GM19328 (cell line): Measurements from ENCODE around the gene HTR3D.
A peak's percentile ranks its signal among the peaks of the same experiment; 100 is the strongest.
"Not testable (repeated sequence)": the region's sequence is repeated elsewhere in the genome, so short reads cannot be mapped to it uniquely, and the experiment has no call there.

ENCODE experiments used
- ATAC-seq: cut with Tn5 transposase; IDR thresholded peaks from one replicate; pipeline ENCODE4 v1.9.1; 2021; ENCODE audit warnings: mild to moderate bottlenecking, moderate library complexity; ENCODE audit not compliant: unreplicated experiment

HTR3D gene

GRCh38 chr3:184016169-184016570, 15.4 kb upstream of the HTR3D start:
- ATAC-seq = no peak

DNA sequence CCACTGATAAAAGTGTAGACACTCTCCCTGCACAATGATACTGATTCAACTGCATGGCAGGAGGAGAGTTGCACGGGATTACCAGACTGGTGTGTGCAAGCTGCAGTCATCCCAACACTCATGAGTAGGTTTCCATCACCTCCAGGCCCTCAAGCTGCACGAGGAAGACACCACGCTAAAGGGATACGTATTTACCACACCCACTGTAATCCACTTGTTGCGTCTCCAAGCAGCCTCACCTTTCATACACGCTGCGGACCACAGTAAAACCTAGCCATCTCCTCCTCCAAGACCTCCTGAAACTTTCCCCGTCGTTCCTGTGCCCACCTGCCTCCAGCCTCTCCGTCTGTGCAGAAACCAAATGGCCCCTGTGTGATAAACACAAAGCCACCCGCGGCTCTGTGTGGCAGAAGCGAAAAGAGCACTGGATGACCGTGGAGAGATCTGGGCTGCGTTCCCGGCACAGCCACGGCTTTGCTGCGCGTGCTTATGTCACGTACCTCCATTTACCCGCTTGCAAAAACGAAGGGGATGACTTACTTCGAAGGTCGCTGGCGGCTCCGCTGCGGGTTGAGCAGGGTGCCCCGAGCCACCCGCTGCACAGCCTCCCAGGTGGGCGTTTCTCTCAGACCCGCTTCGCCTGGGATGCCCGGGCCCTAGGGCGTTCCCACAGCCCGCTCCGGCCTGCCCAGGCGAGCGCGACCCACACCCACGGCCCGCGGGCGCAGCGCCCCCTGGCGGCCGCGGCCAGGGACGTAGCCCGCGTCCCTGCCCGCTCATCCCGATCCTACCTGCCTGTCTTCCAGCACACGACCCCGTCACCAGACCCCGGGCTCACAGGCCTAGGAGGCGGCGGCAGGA, 14.5 kb upstream of the HTR3D start:
- peak; percentile 62 for ATAC-seq

DNA sequence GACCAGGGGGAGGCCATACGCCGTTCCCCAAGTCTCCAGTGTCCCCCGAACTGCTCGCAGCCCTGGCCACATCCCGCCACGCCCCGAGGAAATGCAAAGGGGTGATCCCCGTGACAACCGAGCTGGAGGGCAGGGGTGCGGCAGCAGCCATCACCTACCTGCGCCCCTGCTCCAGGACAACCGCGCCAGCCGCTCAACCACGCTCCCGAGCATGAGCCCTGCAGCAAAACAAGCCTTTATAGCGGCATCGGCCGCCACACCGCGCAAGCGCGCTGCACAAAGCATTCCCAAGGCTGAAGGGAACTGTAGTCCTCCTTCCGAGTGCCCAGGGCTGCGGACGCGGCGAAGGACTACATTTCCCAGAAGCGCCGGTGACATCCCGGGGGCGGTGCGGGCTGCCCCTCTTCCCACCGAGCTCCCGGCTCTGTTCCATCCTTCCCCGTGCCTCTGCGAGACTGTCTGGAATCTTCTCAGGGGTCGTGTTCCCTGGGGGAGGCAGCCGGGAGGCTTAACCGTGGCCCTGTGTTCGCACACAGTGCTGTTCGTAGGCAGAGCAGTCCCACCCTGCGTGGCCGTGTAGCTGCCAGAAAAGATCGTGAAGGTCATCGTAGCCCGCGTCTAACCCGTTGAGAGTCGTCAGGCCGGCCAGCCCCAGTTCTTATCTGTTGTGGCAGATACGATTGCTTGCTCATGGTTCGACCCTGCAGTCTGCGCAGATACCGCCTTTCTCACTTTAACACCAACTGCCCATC, 13.7 kb upstream of the HTR3D start, which contains the start of gene ABCC5:
TSS of gene ABCC5 (minus strand) at position 213 of the 752 bp plus-strand sequence. CDS start 3,492 bp downstream, outside the sequence.
- ATAC-seq = peak; percentile 93

- no peak for ATAC-seq
Observed at GRCh38 chr3:184018424-184018973, 13.0 kb upstream of the HTR3D start.

DNA sequence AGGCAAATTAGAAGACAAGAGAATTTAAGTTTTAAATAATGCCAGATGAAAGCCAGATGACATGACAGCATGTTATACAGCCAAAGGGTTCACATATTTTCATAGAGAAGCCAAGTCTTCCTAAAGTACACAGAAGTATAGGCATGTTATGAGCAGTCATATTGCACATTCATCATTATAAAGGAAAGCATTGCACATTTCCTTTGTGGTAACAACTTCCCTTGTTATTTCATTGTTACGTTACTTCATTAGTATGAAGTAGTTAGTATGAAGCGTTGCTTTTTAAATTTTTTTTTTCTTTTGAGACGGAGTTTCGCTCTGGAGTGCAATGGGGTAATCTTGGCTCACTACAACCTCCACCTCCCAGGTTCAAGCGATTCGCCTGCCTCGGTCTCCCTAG, 9.2 kb upstream of the HTR3D start:
- no peak for ATAC-seq

- not testable (repeated sequence) for ATAC-seq
Observed at GRCh38 chr3:184025256-184025655, 6.3 kb upstream of the HTR3D start.

DNA sequence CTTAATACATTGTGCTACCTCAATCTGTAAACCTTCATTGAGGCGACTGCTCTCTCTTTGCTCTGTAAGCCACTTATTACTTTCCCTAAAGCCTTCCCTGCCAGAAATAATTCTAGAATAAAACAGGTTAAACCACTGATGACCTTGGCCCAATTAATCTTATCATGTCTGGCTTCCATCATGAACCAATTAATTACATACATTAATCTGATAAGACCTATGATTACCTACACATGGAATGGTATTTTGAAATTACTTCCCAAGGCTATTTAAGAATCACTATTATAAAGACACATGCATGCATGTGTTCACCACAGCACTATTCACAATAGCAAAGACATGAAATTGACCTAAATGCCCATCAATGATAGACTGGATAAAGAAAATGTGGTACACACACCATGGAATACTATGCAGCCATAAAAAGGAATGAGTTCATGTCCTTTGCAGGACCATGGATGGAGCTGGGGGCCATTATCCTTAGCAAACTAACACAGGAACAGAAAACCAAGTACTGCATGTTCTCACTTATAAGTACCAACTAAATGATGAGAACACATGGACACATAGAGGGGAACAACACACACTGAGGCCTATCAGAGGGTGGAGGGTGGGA, 3.2 kb upstream of the HTR3D start:
- not testable (repeated sequence) for ATAC-seq

DNA sequence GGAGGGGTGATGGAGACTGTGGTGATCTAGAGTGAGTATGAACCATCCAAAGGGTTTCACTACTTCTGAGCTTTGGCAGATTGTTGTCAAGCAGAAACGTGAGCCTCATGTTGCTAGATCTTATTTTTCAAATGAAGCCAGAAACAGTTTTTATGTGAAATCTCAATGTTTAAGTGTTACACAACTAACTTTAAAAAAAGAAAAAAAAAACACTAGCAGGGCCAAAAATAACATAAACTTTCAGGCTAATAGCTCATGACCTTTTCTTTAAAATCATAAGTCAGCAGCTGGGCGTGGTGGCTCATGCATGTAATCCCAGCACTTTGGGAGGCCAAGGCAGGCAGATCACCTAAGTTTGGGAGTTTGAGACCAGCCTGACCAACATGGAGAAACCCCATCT, 2.1 kb upstream of the HTR3D start:
- ATAC-seq = no peak

- no peak for ATAC-seq
Observed at GRCh38 chr3:184030536-184030935, 1.0 kb upstream of the HTR3D start.

- ATAC-seq = no peak
Observed at GRCh38 chr3:184037816-184038215, 6.3 kb downstream of the HTR3D start.

DNA sequence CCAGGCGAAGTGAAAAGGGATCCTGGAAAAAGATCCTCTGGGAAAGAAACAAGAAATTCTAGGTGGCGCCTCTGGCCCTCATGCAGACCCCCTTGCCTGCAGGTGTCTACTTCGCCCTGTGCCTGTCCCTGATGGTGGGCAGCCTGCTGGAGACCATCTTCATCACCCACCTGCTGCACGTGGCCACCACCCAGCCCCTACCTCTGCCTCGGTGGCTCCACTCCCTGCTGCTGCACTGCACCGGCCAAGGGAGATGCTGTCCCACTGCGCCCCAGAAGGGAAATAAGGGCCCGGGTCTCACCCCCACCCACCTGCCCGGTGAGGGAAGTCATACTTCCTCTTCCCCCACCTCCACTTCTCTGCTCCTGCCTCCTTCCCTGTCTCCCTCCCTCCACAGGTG, 6.8 kb downstream of the HTR3D start:
- not testable (repeated sequence) for ATAC-seq

DNA sequence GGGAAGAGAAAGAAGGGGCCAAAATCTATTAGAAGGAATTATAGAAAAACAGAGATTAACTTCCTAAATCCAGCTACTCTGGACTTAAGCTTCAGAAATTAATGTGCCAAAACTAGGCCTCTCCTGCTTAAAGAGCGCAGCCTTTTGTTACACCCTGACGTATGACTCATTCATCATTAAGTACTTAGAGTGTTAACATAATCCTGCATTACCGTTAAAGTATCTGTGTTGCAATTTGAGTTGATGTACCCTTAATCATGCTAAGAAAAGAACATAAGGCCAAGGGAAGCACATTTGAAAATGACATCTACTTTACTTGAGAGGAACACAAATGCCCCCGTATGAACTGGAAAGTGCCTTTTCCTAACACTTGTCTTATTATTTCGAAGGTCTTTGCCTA, 7.9 kb downstream of the HTR3D start:
- no peak for ATAC-seq

GRCh38 chr3:184040010-184040409, 8.5 kb downstream of the HTR3D start:
- no peak for ATAC-seq

GRCh38 chr3:184042617-184043016, 11.1 kb downstream of the HTR3D start:
- ATAC-seq = no peak

DNA sequence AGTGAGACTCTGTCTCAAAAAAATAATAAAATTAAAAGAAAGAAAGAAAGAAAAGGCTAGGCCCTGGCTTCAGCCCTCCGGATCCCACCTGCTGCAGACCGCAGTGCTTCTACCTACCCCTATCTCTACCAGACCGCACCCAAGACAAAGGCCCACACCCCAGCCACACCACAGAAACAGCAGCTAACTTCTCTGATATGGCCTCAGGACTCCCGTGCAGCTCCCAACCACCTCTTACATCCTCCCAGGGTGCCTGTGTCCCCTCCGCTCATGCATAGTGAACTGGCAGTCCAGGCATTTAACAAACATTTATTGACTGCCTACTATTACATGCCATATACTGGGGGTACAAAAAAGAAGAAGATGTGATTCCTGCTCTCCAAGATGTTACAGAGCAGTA, 14.5 kb downstream of the HTR3D start:
- ATAC-seq = no peak

GRCh38 chr3:184050217-184050847, 18.8 kb downstream of the HTR3D start:
- no peak for ATAC-seq

- no peak for ATAC-seq
Observed at GRCh38 chr3:184052767-184053166, 21.2 kb downstream of the HTR3D start, which contains the start of gene HTR3C. TSS of gene HTR3C (plus strand) at chr3:184053047. CDS start at chr3:184053081, 34 bp downstream.

DNA sequence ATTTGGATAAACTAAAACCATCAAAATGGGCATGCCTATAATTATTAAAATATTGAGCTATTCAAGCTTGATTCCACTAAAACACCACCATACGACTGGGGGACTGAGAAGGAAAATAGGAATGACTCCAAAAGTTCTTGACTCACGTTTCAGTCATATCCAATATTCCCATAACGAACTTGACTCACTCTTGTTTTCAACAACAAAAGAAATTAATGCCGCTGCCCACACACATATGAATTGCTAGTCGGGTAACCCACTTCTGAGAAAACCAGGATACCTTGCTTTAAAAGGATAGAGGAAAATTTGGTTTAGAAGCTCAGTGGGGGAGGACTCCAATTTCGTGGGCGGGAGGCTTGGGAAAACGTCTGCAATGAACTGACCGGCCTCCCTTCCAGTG, 26.5 kb downstream of the HTR3D start:
- ATAC-seq = no peak

DNA sequence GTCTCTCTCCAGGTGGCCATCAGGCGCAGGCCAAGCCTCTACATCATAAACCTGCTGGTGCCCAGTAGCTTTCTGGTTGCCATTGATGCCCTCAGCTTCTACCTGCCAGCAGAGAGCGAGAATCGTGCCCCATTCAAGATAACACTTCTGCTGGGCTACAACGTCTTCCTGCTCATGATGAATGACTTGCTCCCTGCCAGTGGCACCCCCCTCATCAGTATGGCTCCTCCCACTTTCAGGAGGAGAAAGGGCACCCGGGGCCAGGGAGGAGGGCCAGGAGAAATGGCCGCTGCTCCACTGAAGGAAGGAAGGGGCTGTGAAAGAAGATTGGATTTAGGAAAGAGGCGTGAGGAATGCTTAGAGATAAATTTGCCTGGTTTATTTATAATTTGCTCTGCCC, 27.9 kb downstream of the HTR3D start:
- no peak for ATAC-seq

DNA sequence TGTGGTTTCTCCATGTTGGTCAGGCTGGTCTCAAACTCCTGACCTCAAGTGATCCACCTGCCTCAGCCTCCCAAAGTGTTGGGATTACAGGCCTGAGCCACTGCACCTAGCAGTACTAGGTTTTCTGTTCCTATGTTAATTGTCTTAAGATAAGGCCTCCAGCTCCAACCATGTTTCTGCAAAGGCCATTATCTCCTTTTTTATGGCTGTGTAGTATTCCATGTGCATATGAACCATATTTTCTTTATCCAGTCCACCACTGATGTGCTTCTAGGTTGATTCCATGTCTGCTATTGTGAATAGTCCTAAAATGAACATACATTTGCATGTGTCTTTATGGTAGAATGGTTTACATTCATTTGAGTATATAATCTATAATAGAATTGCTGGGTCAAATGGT, 31.1 kb downstream of the HTR3D start:
- ATAC-seq = no peak

DNA sequence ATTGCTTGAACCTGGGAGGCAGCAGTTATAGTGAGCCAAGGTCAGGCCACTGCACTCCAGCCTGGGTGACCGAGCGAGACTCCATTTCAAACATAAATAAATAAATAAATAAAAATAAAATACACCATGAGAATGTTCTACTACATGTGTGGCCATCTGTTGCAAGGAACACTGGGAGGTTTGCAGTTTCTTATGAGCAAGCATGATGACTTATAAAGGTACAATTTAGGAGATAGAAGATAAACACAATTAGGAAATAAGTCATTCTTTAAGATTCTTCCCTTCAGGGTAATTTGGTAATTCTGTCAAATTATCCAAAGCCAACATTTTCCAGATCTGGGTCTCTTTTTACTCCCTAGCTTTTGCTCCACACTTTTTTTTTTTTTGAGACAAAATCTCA, 34.7 kb downstream of the HTR3D start:
- ATAC-seq = no peak
